Endothelial cell of umbilical vein (primary cell): ENCODE data around the gene PSAPL1. TPM values are rescaled to one million over a fixed set of nuclear protein-coding genes. Genes with fewer than 3 reads are reported as not detected.

Experiments
- BruUV-seq: library from RNA; stranded (reverse); fragments of 400-500 nt; replicated peaks from 2 replicates; lab custom pipeline; 2021; lab: Mats Ljungman, UMichigan
- CTCF ChIA-PET: fragments of 300-600, 350-600 bp; sonication (Branson Sonifier 250); formaldehyde crosslinking; loops from one replicate; lab custom pipeline; 2021; ENCODE audit warnings: antibody characterized with exemption, inconsistent platforms; lab: Charles Lee
- POLR2A ChIA-PET: fragments of 300-600, 350-600 bp; sonication (Branson Sonifier 250); formaldehyde crosslinking; loops from one replicate; lab custom pipeline; 2021; ENCODE audit warnings: antibody characterized with exemption, inconsistent platforms; lab: Charles Lee
- DNase-seq: peaks from one replicate; pipeline ENCODE4 v3.0.0-alpha.2; 2011; ENCODE audit warnings: low read depth, low spot score
- FAIRE-seq: peaks from 2 replicates; lab custom pipeline; 2011; peaks lifted over from hg19 to GRCh38; lab: Jason Lieb, UNC
- H2AFZ ChIP-seq: 2 replicates; pipeline ENCODE4 v1.6.0; 2012; ENCODE audit warnings: low read depth, low read length, control low read depth, inconsistent platforms
- H3K27ac ChIP-seq: 2 replicates; pipeline ENCODE4 v1.5.1; 2011; ENCODE audit warnings: low read depth, mild to moderate bottlenecking, control low read depth, low read length, moderate library complexity; ENCODE audit not compliant: insufficient read depth
- H3K27me3 ChIP-seq, 2 experiments: 2 replicates each; pipeline versions ENCODE4 v1.6.0 to v1.6.1; 2011; ENCODE audit warnings: low read length in 2 of 2, mixed read lengths in 1 of 2; ENCODE audit not compliant: control insufficient read depth in 2 of 2, insufficient read depth in 2 of 2
- H3K36me3 ChIP-seq, 2 experiments: 2 replicates in 1 of 2; 3 replicates in 1 of 2; pipeline ENCODE4 v1.5.1; 2011; ENCODE audit warnings: low read length in 2 of 2, mild to moderate bottlenecking in 1 of 2, moderate library complexity in 1 of 2; ENCODE audit not compliant: control insufficient read depth in 2 of 2, insufficient read depth in 2 of 2; ENCODE audit errors: extremely low read depth in 1 of 2
- H3K4me1 ChIP-seq: 3 replicates; pipeline ENCODE4 v1.5.1; 2011; ENCODE audit warnings: mild to moderate bottlenecking, low read length; ENCODE audit not compliant: control insufficient read depth, insufficient read depth; ENCODE audit errors: extremely low read depth
- H3K4me2 ChIP-seq: 2 replicates; pipeline ENCODE4 v1.6.1; 2011; ENCODE audit warnings: low read length, control low read depth, mixed read lengths; ENCODE audit not compliant: insufficient read depth
- H3K4me3 ChIP-seq, 3 experiments: fragments of 200-600 bp in 1 of 3; sonication (generic), shearing (Covaris generic) in 1 of 3; replicated peaks in 1 of 3; 2 replicates each; pipeline ENCODE4 v1.5.1; 2011 to 2016; ENCODE audit warnings: control low read depth in 3 of 3, low read length in 3 of 3, mild to moderate bottlenecking in 2 of 3, inconsistent platforms in 1 of 3, low read depth in 1 of 3, moderate library complexity in 1 of 3; ENCODE audit not compliant: insufficient read depth in 1 of 3
- H3K79me2 ChIP-seq: 2 replicates; pipeline ENCODE4 v1.6.0; 2012; ENCODE audit warnings: low read length, inconsistent platforms; ENCODE audit not compliant: control insufficient read depth, insufficient read depth
- H3K9ac ChIP-seq: replicated peaks from 2 replicates; pipeline ENCODE3; 2011; ENCODE audit warnings: low read length, control low read depth; ENCODE audit not compliant: insufficient read depth; ENCODE audit errors: extremely low read depth
- H3K9me1 ChIP-seq: replicated peaks from 3 replicates; pipeline ENCODE4 v1.6.0; 2011; ENCODE audit warnings: mild to moderate bottlenecking, low read length; ENCODE audit not compliant: control insufficient read depth, insufficient read depth; ENCODE audit errors: extremely low read depth
- H3K9me3 ChIP-seq: replicated peaks from 2 replicates; pipeline ENCODE4 v1.5.1; 2012; ENCODE audit warnings: low read length, inconsistent platforms; ENCODE audit not compliant: control insufficient read depth, insufficient read depth
- H4K20me1 ChIP-seq: replicated peaks from 2 replicates; pipeline ENCODE3; 2011; ENCODE audit warnings: mild to moderate bottlenecking, low read length; ENCODE audit not compliant: control insufficient read depth, insufficient read depth; ENCODE audit errors: extremely low read depth
- FOS ChIP-seq: IDR thresholded peaks from 2 replicates; pipeline ENCODE4 v1.6.1; 2011; ENCODE audit warnings: mild to moderate bottlenecking, low read length, moderate library complexity, borderline replicate concordance; ENCODE audit not compliant: insufficient read depth
- GATA2 ChIP-seq: IDR thresholded peaks from 2 replicates; pipeline ENCODE4 v1.7.0; 2011; ENCODE audit warnings: low read depth, mild to moderate bottlenecking, moderate library complexity, mixed read lengths, low read length; ENCODE audit not compliant: insufficient read length, insufficient read depth
- JUN ChIP-seq: IDR thresholded peaks from 2 replicates; pipeline ENCODE4 v1.6.1; 2011; ENCODE audit warnings: borderline replicate concordance, low read depth; ENCODE audit not compliant: insufficient read length, insufficient read depth
- MYC ChIP-seq: IDR thresholded peaks from one replicate; pipeline ENCODE4 v1.6.1; 2011; ENCODE audit warnings: mild to moderate bottlenecking, low read depth, low read length
- POLR2A ChIP-seq: IDR thresholded peaks from 2 replicates; pipeline ENCODE4 v1.6.1; 2012; ENCODE audit warnings: low read depth, mild to moderate bottlenecking, control low read depth, low read length
- POLR2AphosphoS5 ChIP-seq: IDR thresholded peaks from 2 replicates; pipeline ENCODE4 v1.6.1; 2012; ENCODE audit warnings: low read depth, mild to moderate bottlenecking, control low read depth, low read length, moderate library complexity; ENCODE audit not compliant: insufficient read depth
- dilution Hi-C: fragments of 300-500 bp; cut with MboI; formaldehyde crosslinking; loops from one replicate; pipeline ENCODE4 v1.15.0; 2019; ENCODE audit warnings: low sequenced_read_pairs; ENCODE audit not compliant: extremely low pct_ligation_motif_present
- intact Hi-C: fragments of 100-400 bp; cut with micrococcal nuclease; formaldehyde crosslinking; loops from one replicate; pipeline ENCODE4 v1.10.0; 2022
- polyA plus RNA-seq, 4 experiments: library from polyadenylated mRNA; depleted of rRNA in 3 of 4; stranded (reverse) in 3 of 4; unstranded in 1 of 4; fragments of >200 nt; gene quantifications; 2 replicates each; pipeline versions ENCODE4 v1.2.1 to v1.2.3, GENCODE V29; 2011 to 2012; ENCODE audit warnings: missing spikeins in 1 of 4
- total RNA-seq: library from RNA; stranded (reverse); gene quantifications from 2 replicates; pipeline ENCODE4 v1.2.3, GENCODE V29; 2021
- TF ChIP-seq, protein P1 (sequence below), 2 donors: IDR thresholded peaks; 1 replicate in 1 of 2; 2 replicates in 1 of 2; pipeline ENCODE4 v1.5.1; 2011; ENCODE audit warnings: low read length in 2 of 2, mild to moderate bottlenecking in 2 of 2, moderate library complexity in 2 of 2, control low read depth in 1 of 2, inconsistent platforms in 1 of 2, low read depth in 1 of 2; ENCODE audit not compliant: insufficient read depth in 1 of 2; ENCODE audit errors: extremely low read depth in 1 of 2

Gene PSAPL1
- total and polyA plus RNA-seq, 2 donors (not counting 3 experiments of a cell fraction or from before 2014, with no cell fraction given): not detected

DNA sequence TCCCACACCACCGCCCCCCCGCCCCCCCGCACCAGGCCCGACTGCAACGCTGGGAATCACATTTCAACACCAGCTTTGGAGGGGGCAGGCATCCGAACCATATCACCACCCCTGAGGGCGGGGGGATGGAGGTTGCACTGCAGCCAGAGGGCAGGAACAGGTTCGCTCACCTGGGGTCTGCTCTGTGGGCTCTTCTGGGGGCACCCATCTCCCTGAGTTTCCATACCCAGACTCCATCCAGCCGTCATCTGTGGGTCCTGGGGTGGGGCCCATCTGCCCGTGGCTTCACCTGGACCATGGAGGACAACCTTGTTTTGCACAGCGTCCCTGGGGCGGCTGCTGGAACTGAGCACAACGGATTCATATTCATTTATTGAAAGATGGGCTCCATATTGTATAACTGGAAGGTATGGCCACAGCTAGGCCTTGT lies 6.9 kb downstream of the PSAPL1 start:
- H3K9ac ChIP-seq: no peak overlapping the region
- H3K4me1 ChIP-seq: no peaks in the 10 kb centered on the region
- no peaks in the 10 kb centered on the region for H3K9me1 ChIP-seq
- H3K36me3 ChIP-seq: no peaks in the 10 kb centered on the region
- intact Hi-C loops: no loop called here
- POLR2A ChIA-PET: no interaction called here
- H4K20me1 ChIP-seq: no peaks in the 10 kb centered on the region
- no peak overlapping the region for H3K4me2 ChIP-seq
- H3K4me3 ChIP-seq: no peak overlapping the region
- BruUV-seq: no TSS peak
- no peaks in the 10 kb centered on the region for H3K27me3 ChIP-seq
- H3K9me3 ChIP-seq: no peaks in the 10 kb centered on the region
- dilution Hi-C loops: no loop called here
- H3K79me2 ChIP-seq: no peaks in the 10 kb centered on the region
- FAIRE-seq (no peak), DNase-seq (no peak)
- H3K27ac ChIP-seq: no peak overlapping the region
- CTCF ChIA-PET: no interaction called here
- TF ChIP-seq GATA2: no peak
- TF ChIP-seq POLR2A: no peak
- no peak for TF ChIP-seq MYC
- TF ChIP-seq FOS: no peak
- no peak for TF ChIP-seq POLR2AphosphoS5
- TF ChIP-seq, protein P1, sequence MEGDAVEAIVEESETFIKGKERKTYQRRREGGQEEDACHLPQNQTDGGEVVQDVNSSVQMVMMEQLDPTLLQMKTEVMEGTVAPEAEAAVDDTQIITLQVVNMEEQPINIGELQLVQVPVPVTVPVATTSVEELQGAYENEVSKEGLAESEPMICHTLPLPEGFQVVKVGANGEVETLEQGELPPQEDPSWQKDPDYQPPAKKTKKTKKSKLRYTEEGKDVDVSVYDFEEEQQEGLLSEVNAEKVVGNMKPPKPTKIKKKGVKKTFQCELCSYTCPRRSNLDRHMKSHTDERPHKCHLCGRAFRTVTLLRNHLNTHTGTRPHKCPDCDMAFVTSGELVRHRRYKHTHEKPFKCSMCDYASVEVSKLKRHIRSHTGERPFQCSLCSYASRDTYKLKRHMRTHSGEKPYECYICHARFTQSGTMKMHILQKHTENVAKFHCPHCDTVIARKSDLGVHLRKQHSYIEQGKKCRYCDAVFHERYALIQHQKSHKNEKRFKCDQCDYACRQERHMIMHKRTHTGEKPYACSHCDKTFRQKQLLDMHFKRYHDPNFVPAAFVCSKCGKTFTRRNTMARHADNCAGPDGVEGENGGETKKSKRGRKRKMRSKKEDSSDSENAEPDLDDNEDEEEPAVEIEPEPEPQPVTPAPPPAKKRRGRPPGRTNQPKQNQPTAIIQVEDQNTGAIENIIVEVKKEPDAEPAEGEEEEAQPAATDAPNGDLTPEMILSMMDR (IDR thresholded peaks at IDR 0.05; ENCODE audit: extremely low read depth in 1 of 2, insufficient read depth in 1 of 2, low read depth in 1 of 2, low read length in 2 of 2): no peak
- no peak overlapping the region for H2AFZ ChIP-seq

- intact Hi-C loops (no loop called here), dilution Hi-C loops (no loop called here)
- H3K4me3 ChIP-seq: no peak overlapping the region
- no TSS peak for BruUV-seq
- no peak for FAIRE-seq
- no peaks in the 10 kb centered on the region for H3K9me3 ChIP-seq
- ChIA-PET CTCF (no interaction called here), POLR2A (no interaction called here)
- no peaks in the 10 kb centered on the region for H3K4me1 ChIP-seq
- no peak for TF ChIP-seq POLR2A
- TF ChIP-seq JUN: no peak
- TF ChIP-seq GATA2: no peak
- H3K4me2 ChIP-seq: no peak overlapping the region
- DNase-seq: no peak
- H3K9ac ChIP-seq: no peak overlapping the region
- no peaks in the 10 kb centered on the region for H3K36me3 ChIP-seq
- no peaks in the 10 kb centered on the region for H3K79me2 ChIP-seq
- H3K9me1 ChIP-seq: no peaks in the 10 kb centered on the region
- H2AFZ ChIP-seq: no peak overlapping the region
- no peaks in the 10 kb centered on the region for H3K27me3 ChIP-seq
- H3K27ac ChIP-seq: no peak overlapping the region
- no peaks in the 10 kb centered on the region for H4K20me1 ChIP-seq
Measured at GRCh38 chr4:7427361-7427760, 7.4 kb downstream of the PSAPL1 start.
